Adrenal gland (tissue), 5 donors: ENCODE data around the gene GOLM1.

Experiments used
- CTCF ChIP-seq, 6 experiments: fragments of 450-650 bp in 4 of 6; fragments of 200-600 bp in 2 of 6; sonication (generic) in 1 of 6; IDR thresholded peaks; 1 replicate in 5 of 6; 2 replicates in 1 of 6; pipeline versions ENCODE4 v1.5.1 to v1.8.0; 2016 to 2021; ENCODE audit warnings: antibody characterized with exemption in 6 of 6, mild to moderate bottlenecking in 2 of 6, moderate library complexity in 1 of 6
- POLR2A ChIP-seq, 2 donors: fragments of 450-650 bp; IDR thresholded peaks; one replicate each; pipeline ENCODE4 v1.6.1; 2017; ENCODE audit warnings: antibody characterized with exemption in 2 of 2, mild to moderate bottlenecking in 2 of 2, moderate library complexity in 1 of 2
- donor health status: DM: no; HTN: no; CAD: no.

- no peak for TF ChIP-seq CTCF (IDR thresholded peaks at IDR 0.05)
- TF ChIP-seq POLR2A (IDR thresholded peaks at IDR 0.05) = no peak
These were observed 42.5 kb upstream of the GOLM1 start for GRCh38 chr9:86141843-86142242.
